ENCODE data around the gene PLCH1.

DNA sequence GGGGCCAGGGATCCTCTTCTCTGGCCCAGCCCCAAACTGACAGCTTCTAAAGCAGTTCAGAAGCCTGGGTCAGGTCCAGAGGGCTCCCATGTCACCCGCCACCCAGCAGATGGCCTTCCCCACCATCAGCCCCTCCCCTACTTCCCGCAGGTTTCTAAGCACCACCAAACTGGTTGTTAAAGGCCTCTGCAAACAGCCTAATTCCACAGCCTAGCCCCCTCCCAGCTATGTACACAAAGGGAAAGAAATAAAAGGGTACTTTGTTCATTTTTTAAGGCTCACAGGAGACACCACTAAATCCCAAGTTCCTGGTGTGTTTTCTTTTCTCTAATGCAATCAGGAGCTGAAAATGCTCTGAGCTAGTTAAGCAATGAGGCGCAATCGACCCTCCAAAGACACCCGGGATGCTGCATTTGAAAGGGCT, 30.6 kb downstream of the PLCH1 start:
- TF ChIP-seq, protein P1, sequence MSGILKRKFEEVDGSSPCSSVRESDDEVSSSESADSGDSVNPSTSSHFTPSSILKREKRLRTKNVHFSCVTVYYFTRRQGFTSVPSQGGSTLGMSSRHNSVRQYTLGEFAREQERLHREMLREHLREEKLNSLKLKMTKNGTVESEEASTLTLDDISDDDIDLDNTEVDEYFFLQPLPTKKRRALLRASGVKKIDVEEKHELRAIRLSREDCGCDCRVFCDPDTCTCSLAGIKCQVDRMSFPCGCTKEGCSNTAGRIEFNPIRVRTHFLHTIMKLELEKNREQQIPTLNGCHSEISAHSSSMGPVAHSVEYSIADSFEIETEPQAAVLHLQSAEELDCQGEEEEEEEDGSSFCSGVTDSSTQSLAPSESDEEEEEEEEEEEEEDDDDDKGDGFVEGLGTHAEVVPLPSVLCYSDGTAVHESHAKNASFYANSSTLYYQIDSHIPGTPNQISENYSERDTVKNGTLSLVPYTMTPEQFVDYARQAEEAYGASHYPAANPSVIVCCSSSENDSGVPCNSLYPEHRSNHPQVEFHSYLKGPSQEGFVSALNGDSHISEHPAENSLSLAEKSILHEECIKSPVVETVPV (CRISPR knock-in tag; IDR thresholded peaks at IDR 0.05): no peak
- TF ChIP-seq, protein P2, sequence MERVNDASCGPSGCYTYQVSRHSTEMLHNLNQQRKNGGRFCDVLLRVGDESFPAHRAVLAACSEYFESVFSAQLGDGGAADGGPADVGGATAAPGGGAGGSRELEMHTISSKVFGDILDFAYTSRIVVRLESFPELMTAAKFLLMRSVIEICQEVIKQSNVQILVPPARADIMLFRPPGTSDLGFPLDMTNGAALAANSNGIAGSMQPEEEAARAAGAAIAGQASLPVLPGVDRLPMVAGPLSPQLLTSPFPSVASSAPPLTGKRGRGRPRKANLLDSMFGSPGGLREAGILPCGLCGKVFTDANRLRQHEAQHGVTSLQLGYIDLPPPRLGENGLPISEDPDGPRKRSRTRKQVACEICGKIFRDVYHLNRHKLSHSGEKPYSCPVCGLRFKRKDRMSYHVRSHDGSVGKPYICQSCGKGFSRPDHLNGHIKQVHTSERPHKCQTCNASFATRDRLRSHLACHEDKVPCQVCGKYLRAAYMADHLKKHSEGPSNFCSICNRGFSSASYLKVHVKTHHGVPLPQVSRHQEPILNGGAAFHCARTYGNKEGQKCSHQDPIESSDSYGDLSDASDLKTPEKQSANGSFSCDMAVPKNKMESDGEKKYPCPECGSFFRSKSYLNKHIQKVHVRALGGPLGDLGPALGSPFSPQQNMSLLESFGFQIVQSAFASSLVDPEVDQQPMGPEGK (CRISPR knock-in tag; IDR thresholded peaks at IDR 0.05; ENCODE audit: borderline replicate concordance): no peak
- TF ChIP-seq, protein P3, sequence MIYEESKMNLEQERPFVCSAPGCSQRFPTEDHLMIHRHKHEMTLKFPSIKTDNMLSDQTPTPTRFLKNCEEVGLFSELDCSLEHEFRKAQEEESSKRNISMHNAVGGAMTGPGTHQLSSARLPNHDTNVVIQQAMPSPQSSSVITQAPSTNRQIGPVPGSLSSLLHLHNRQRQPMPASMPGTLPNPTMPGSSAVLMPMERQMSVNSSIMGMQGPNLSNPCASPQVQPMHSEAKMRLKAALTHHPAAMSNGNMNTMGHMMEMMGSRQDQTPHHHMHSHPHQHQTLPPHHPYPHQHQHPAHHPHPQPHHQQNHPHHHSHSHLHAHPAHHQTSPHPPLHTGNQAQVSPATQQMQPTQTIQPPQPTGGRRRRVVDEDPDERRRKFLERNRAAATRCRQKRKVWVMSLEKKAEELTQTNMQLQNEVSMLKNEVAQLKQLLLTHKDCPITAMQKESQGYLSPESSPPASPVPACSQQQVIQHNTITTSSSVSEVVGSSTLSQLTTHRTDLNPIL (CRISPR knock-in tag; IDR thresholded peaks at IDR 0.05; ENCODE audit: low read depth): no peak
- TF ChIP-seq, protein P4, sequence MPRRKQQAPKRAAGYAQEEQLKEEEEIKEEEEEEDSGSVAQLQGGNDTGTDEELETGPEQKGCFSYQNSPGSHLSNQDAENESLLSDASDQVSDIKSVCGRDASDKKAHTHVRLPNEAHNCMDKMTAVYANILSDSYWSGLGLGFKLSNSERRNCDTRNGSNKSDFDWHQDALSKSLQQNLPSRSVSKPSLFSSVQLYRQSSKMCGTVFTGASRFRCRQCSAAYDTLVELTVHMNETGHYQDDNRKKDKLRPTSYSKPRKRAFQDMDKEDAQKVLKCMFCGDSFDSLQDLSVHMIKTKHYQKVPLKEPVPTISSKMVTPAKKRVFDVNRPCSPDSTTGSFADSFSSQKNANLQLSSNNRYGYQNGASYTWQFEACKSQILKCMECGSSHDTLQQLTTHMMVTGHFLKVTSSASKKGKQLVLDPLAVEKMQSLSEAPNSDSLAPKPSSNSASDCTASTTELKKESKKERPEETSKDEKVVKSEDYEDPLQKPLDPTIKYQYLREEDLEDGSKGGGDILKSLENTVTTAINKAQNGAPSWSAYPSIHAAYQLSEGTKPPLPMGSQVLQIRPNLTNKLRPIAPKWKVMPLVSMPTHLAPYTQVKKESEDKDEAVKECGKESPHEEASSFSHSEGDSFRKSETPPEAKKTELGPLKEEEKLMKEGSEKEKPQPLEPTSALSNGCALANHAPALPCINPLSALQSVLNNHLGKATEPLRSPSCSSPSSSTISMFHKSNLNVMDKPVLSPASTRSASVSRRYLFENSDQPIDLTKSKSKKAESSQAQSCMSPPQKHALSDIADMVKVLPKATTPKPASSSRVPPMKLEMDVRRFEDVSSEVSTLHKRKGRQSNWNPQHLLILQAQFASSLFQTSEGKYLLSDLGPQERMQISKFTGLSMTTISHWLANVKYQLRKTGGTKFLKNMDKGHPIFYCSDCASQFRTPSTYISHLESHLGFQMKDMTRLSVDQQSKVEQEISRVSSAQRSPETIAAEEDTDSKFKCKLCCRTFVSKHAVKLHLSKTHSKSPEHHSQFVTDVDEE (CRISPR knock-in tag; IDR thresholded peaks at IDR 0.05): no peak
